ENCODE data around the gene RBBP8.

The RBBP8 gene

GRCh38 chr18:22924589-22924988 is 8.5 kb upstream of the RBBP8 start:
- no peaks in the 10 kb centered on the region for H3K27me3 ChIP-seq (replicated peaks; ENCODE audit: control insufficient read depth, insufficient read depth, low read length)
- no peak overlapping the region for H3K4me3 ChIP-seq (replicated peaks; ENCODE audit: low read depth, low read length)
- no peak for DNase-seq (ENCODE audit: extremely low read depth, insufficient read length)
- no peak for TF ChIP-seq CTCF (IDR thresholded peaks at IDR 0.05; ENCODE audit: insufficient read depth, low read length, poor library complexity, severe bottlenecking)
- H3K36me3 ChIP-seq (ENCODE audit: control insufficient read depth, insufficient read depth, low read length), result no peaks in the 10 kb centered on the region

- DNase-seq (ENCODE audit: extremely low read depth, insufficient read length), result no peak
- no peaks in the 10 kb centered on the region for H3K36me3 ChIP-seq (ENCODE audit: control insufficient read depth, insufficient read depth, low read length)
- H3K27me3 ChIP-seq (replicated peaks; ENCODE audit: control insufficient read depth, insufficient read depth, low read length), result no peaks in the 10 kb centered on the region
- H3K4me3 ChIP-seq (replicated peaks; ENCODE audit: low read depth, low read length), result no peak overlapping the region
- no peak for TF ChIP-seq CTCF (IDR thresholded peaks at IDR 0.05; ENCODE audit: insufficient read depth, low read length, poor library complexity, severe bottlenecking)
Observed at GRCh38 chr18:22926454-22926853, 6.7 kb upstream of the RBBP8 start.

- DNase-seq (ENCODE audit: extremely low read depth, insufficient read length), result no peak
- H3K4me3 ChIP-seq (replicated peaks; ENCODE audit: low read depth, low read length), result no peak overlapping the region
- H3K27me3 ChIP-seq (replicated peaks; ENCODE audit: control insufficient read depth, insufficient read depth, low read length), result no peaks in the 10 kb centered on the region
- no peaks in the 10 kb centered on the region for H3K36me3 ChIP-seq (ENCODE audit: control insufficient read depth, insufficient read depth, low read length)
- no peak for TF ChIP-seq CTCF (IDR thresholded peaks at IDR 0.05; ENCODE audit: insufficient read depth, low read length, poor library complexity, severe bottlenecking)
Observed at GRCh38 chr18:22928339-22928738, 4.8 kb upstream of the RBBP8 start.

GRCh38 chr18:22930089-22930713 is 2.9 kb upstream of the RBBP8 start:
- H3K36me3 ChIP-seq (ENCODE audit: control insufficient read depth, insufficient read depth, low read length), result no peaks in the 10 kb centered on the region
- DNase-seq (ENCODE audit: extremely low read depth, insufficient read length), result peak; percentile 29
- TF ChIP-seq CTCF (IDR thresholded peaks at IDR 0.05; ENCODE audit: insufficient read depth, low read length, poor library complexity, severe bottlenecking), result peak; percentile 79
- H3K4me3 ChIP-seq (replicated peaks; ENCODE audit: low read depth, low read length), result no peak overlapping the region
- no peaks in the 10 kb centered on the region for H3K27me3 ChIP-seq (replicated peaks; ENCODE audit: control insufficient read depth, insufficient read depth, low read length)

- no peaks in the 10 kb centered on the region for H3K27me3 ChIP-seq (replicated peaks; ENCODE audit: control insufficient read depth, insufficient read depth, low read length)
Observed at GRCh38 chr18:22932885-22933205, 283 bp upstream of the RBBP8 start.

More at GRCh38 chr18:22932885-22933205, 283 bp upstream of the RBBP8 start:
- no peak for DNase-seq (ENCODE audit: extremely low read depth, insufficient read length)
- Histone ChIP-seq H3K4me3 (replicated peaks; ENCODE audit: low read depth, low read length) (peak overlapping the region; percentile 86), H3K36me3 (ENCODE audit: control insufficient read depth, insufficient read depth, low read length) (no peaks in the 10 kb centered on the region; the same call in 1 of the 2 replicates)
- TF ChIP-seq CTCF (IDR thresholded peaks at IDR 0.05; ENCODE audit: insufficient read depth, low read length, poor library complexity, severe bottlenecking), result no peak

Measured in GM06990 (cell line).